Activated T-cell treated with anti-CD3 and anti-CD28 coated beads for 24 hours (primary cell): ENCODE results near the gene CCDC28A.

ENCODE experiments used
- DNase-seq: peaks from one replicate; pipeline ENCODE4 v3.0.0-alpha.2; 2020; ENCODE audit warnings: low read depth

The CCDC28A gene

DNA sequence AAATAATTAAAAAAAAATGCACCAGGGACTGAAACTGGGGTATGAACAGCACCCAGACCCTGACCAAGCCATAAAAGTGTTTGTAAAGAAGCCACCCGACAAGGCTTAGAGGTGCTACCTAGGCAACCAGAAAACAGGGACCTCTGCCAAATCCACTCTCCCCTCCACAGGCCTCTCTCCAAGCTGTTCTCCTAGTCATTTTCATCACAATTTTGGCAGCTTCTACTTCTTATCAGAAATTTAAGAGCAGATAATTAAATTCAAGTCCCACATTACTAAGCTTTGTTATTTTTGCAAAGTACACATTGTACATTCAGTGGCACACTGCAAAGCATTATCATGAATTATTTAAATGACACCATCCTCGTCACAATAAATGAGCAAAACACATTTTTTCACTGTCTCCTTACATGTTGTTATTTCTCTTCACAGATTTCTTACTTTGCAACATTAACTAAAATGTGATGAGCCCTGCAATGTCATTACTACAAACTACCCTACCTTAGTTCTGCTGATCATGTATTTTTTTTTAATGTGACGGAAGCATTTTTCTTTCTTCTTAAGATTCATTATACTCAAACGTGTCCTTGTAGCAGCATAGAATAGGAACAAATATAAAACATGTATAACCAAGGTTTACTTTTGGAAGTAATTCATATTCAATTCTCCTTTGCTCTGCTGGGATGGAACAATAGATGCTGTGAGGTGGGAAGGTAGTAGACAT, 60.4 kb downstream of the CCDC28A start:
- DNase-seq: no peak

DNA sequence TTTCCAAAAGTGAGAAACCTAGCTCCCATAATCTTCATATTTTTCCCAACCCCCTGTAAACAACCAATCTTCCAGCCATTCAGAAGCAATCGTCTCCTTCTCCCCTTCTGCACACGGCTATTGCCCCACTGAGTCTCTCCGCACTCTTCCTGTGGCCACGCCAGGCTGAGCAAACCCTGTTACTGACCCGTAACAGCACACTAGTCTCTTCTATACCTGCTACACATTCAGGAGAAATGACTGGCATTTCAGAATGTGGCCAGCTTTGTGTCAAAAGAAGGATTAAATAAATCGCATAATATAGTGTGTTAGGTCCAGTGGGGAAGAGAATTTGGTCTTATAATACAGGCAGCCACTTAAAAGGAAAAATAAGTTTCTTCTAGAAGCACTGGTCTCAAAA, 63.7 kb downstream of the CCDC28A start:
- DNase-seq: no peak
